HG02678 (cell line): ENCODE results near the gene CTNNA2.
"Not testable (repeated sequence)": the region's sequence is repeated elsewhere in the genome, so short reads cannot be mapped to it uniquely, and the experiment has no call there.

ENCODE experiments used
- ATAC-seq: cut with Tn5 transposase; IDR thresholded peaks from one replicate; pipeline ENCODE4 v1.9.1; 2021; ENCODE audit warnings: mild to moderate bottlenecking, moderate library complexity; ENCODE audit not compliant: unreplicated experiment

The CTNNA2 gene

GRCh38 chr2:80168801-80169200 lies 656.0 kb downstream of the CTNNA2 start:
- ATAC-seq = no peak

DNA sequence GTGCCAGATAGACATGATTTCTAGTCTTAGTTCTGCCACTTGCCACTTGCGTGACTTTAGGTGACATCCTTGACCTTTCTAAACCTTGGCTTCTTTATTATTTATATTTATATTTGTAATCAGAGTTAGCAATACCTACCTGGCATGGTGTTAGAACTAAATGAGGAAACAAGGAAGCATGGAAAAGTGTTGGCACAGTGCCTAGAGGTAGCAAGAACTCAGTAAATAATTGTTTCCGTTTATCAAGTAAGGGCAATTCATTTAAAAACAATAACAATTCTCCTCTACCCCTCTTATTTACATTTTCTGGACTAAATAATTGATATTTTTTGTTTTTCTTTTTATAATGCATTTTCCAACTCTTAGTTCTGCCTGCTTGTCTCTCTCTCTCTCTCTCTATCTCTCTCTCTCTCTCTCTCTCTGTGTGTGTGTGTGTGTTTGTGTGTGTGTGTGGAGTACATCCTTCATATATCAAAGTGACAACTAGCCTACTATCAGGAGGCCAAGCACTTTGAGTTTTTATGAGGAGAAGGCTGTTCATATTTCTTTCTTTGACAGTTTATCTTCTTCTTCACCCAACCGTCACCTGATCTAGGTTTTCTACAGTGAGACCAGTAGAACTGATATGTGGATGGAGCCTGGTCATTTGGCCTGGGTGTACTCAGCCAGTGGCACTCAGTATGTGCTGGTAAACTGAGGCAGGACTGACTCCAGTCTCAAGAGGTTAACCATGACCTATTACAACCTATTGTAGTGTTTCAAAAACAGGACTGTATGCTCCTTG lies 657.2 kb downstream of the CTNNA2 start:
- ATAC-seq = no peak

DNA sequence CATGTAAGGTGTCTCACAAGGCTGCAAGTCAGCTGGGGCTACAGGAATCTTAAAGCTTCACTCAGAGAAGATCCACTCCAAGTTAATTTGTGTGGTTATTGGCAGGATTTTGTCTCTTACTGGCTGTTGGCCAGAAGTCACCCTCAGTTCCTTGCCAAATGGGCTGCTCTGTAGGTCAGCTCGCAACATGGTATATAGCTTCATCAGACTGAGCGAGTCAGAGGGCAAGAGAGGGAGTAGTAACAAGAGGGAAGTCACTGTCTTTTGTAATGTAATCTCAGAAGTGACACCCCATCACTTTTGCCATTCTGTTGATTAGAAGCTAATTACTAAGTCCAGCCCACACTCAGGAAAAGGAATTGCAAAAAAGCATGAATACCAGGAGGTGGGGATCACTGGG lies 672.2 kb downstream of the CTNNA2 start:
- ATAC-seq = no peak

DNA sequence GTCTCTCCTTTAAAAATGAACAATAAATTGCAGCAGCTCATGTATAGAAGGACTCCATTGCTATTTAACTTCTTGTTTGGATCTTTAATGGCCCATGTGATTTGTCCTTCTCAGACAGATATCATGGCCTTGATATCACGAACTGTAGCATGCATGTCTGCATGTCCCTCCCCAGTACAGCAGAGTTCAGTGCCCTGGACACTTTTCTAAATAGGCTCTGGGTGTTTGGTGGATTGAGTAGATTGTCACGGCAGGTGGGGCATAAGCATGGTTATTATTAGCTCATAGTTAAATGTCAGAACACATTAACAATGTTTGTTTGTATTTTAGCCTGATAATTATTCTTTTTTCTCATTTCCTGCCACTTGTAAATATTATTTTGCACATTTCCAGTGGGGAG lies 673.4 kb downstream of the CTNNA2 start:
- no peak for ATAC-seq

- ATAC-seq = no peak
Observed at GRCh38 chr2:80187156-80187555, 674.3 kb downstream of the CTNNA2 start.

DNA sequence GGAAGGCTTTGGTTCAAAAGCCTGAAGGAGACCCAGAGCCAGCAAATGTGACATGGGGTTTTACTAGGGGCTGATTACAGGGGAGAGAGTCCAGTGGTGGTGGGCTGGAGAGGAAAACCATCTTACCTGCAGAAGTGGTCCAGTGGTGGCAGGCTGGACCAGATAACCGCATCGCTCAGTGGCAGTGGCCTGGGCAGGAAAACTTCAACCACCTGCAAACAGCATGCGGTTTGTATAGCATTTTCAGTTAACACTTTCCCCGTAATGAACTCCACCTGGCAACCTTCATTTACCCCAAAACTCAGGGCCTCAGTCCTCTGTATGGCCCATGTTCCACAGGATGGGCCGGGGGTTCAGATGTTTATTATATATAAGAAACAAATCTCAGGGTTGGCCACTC lies 677.3 kb downstream of the CTNNA2 start:
- ATAC-seq = no peak

- ATAC-seq = no peak
Observed at GRCh38 chr2:80193566-80193965, 680.7 kb downstream of the CTNNA2 start.

DNA sequence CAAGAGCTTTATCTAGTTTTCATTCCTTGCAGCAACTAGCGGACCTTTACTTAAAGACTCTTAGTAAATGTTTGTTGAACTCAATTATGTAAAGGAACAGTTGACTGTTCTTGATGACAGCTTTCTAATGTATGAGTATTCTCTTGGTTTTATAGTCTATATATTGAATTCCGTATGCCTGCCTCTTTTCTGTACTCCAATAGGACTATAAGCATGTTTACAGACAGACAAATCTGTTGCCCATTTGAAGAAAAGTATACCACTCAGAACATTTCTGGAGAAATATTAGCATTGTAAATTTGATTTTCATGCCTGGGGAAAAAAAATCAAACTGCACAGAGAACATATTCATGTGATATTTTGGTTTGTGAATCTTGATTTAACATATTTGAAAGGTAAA lies 682.2 kb downstream of the CTNNA2 start:
- no peak for ATAC-seq

GRCh38 chr2:80198042-80198441 lies 685.2 kb downstream of the CTNNA2 start:
- ATAC-seq = no peak

DNA sequence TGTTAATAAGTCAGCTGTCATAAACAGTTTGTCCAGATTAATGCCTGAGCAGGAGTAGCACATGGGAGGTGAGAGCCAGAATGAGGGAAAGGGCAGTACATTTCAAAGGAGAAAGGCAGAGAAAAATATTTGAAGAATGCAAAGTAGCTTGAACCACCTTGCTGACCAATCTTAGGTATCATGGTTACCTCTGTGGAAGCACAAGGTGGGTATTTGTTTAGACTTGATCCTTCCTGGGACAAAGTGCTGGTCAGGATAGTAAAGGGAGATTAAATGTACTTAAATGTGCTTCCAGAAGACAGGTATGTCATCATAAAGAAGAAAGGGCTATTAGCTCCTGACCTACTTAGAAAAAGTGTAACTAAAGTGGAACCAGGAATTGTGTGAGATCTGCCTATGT lies 686.7 kb downstream of the CTNNA2 start:
- ATAC-seq = no peak

DNA sequence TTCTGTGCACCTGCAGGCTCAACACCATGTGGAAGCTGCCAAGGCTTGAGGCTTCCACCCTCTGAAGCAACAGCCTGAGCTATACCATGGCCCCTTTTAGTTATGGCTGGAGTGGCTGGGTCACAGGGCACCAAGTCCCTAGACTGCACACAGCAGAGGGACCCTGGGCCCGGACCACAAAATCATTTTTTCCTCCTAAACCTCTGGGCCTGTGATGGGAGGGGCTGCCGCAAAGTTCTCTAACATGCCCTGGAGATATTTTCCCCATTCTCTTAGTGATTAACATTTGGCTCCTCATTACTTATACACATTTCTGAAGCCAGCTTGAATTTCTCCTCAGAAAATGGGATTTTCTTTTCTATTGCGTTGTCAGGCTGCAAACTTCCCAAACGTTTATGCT lies 691.1 kb downstream of the CTNNA2 start:
- ATAC-seq = not testable (repeated sequence)

DNA sequence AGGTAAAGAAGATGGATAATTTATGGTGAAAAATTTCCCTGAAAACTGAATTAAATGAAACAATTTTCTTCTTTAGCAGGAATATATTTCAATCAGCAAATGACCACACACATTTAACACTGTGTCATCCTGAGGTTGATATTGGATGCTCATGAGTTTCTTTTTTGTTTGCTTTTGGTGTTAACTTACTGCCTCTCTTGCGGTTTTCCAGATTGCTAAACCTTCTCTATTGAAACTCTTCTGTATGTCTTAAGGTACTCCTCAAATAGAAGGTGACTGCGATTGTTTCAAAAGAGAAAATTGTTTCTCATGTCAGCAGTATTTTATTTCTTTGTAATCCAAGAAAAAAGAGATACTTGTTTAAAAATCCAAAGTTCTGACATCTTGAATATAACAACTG lies 692.6 kb downstream of the CTNNA2 start:
- no peak for ATAC-seq

DNA sequence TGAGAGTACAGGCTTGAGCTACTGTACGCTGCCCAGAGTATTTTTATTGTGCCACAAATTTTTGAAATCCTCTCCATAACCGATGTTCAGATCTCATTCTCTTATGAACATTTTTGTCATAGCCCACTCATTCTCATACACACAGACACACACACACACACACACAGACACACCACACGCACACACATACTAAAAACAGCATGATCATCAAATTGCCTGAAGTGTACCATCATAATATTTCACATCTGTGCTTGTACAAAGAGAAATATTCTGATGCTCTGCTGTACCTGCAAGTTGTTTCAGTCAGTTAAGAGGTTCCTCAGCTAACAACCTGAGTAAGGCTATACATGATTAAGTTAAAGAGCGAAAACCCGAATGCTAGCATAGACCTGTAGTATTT lies 696.6 kb downstream of the CTNNA2 start:
- ATAC-seq = no peak

DNA sequence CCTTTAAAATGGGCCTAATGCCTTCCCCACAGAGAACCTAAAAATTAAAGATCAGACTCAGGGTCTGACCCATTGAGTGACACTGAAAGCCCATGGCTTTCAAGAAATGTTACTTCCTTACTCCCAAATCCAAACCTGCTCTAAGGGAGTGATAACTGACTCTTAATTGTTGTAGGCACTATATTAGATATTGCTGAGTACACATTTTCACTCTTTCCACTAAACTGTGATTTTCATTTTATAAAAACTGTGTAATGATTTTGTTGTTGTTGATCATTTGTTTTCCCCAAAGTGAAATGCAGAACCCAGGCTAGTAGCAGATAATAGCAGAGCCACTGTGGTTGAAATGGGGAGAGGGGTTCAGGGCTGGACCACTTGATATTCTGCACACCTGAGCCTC lies 704.6 kb downstream of the CTNNA2 start:
- ATAC-seq = no peak

GRCh38 chr2:80222644-80223043 lies 709.8 kb downstream of the CTNNA2 start:
- ATAC-seq = no peak

GRCh38 chr2:80231421-80231820 lies 718.6 kb downstream of the CTNNA2 start:
- no peak for ATAC-seq

DNA sequence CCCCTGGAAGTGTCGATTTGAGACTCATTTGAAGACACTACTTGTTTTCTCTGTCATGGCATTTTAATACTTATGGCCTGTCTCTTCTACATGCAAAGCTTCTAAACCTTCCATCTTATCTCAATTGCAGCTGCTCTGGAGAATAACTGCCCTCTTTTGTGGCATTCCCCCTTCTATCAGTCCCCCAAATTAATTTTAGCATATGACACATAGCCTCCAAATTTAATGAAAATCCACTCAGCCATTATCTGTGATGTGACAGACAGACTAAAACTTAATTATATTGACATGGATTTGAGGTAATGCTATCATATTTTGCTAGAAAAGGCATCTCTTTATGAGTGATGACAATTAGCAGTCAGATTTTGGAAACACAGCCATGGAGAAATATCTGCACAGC lies 720.5 kb downstream of the CTNNA2 start:
- no peak for ATAC-seq

- no peak for ATAC-seq
Observed at GRCh38 chr2:80238692-80239469, 726.0 kb downstream of the CTNNA2 start.

DNA sequence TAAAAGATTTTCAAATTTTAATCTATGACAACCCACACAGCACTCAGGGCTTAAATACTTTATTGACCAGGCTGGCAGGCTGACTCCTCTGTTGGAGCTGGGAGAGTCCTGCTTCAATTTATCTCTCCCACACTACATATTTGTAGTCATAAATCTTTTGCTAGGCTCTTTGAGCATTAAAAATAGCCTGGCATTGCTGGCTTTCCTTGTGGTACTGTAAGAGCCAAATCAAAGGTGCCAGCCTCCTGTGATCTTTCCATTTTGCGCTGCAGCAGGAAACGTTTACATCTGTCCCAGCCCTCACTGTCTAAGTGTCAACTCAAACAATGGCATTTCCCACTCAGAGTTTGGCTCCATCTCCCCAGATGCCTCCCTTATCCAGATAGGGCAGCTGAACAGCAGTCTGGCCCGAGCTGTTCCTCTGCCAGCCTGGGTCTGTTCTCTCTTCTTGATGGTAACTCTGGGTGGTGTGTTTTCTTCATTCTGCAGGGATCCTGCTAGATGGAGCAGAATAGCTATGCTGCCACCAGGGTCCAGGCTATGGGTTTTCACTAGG lies 729.6 kb downstream of the CTNNA2 start:
- no peak for ATAC-seq

GRCh38 chr2:80244905-80245584 lies 732.2 kb downstream of the CTNNA2 start:
- ATAC-seq = no peak

- no peak for ATAC-seq
Observed at GRCh38 chr2:80246534-80246933, 733.7 kb downstream of the CTNNA2 start.

GRCh38 chr2:80247339-80247738 lies 734.5 kb downstream of the CTNNA2 start:
- ATAC-seq = no peak
